ENCODE measurements around the gene RNF224.

The RNF224 gene

DNA sequence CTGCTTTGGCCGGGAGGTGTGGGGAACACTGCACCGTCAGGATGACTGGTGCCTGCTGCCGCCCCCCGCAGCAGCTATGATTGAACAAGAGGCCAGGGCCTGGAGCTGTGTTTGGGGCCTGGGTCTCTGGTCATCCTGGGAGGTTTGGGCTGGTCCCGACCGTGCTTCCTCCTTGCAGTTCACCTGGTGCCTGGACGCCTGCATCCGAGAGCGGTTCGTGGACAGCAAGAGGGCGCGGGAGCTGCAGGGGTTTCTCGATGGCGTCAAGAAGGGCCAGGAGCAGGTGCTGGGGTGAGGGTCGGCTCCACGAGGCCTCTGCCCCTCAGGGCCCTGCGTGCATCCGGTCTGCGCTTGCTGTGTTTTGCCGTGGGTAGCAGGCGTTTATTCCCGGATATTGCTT lies 36.8 kb downstream of the RNF224 start:
- H3K4me3 ChIP-seq (ENCODE audit: low read length): no peak overlapping the region
- DNase-seq (ENCODE audit: low read depth, low spot score): no peak

DNA sequence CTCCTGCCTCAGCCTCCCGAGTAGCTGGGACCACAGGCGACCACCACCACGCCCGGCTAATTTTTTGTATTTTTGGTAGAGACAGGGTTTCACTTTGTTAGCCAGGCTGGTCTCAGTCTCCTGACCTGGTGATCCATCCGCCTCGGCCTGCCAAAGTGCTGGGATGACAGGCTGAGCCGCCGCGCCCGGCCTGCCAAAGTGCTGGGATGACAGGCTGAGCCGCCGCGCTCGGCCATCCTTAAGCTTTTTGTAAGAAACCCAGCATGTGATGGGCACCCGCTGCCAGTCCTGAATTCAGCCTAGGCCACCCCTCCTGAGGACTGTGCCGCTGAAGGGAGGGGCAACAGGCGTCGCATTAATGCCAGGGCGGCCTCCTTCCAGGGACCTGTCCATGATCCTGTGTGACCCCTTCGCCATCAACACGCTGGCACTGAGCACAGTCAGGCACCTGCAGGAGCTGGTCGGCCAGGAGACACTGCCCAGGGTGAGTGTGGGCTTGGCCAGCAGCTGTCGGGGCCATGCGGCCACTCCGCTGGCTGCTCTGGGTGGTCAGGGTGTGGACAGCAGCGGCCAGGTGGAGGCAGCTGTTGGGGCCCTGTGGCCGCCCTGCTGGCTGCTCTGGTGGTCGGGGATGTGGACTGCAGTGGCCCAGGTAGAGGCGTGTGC lies 38.3 kb downstream of the RNF224 start:
- no peak for DNase-seq (ENCODE audit: low read depth, low spot score)
- no peak overlapping the region for H3K4me3 ChIP-seq (ENCODE audit: low read length)

DNA sequence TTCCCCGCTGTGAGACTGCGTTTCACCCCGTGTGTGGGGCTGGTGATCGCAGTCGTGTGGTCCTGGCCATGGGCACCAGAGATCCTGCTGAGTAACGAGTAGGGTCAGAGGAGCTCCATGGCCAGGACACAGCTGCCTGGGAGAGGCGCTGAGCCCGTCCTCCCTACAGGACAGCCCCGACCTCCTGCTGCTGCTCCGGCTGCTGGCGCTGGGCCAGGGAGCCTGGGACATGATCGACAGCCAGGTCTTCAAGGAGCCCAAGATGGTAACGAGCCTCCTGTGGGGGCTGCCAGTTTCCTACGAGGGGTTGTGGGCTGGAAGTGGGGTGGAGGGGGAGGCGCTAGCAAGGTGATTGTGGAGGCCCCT lies 38.8 kb downstream of the RNF224 start:
- no peak for DNase-seq (ENCODE audit: low read depth, low spot score)
- H3K4me3 ChIP-seq (ENCODE audit: low read length): no peak overlapping the region

DNA sequence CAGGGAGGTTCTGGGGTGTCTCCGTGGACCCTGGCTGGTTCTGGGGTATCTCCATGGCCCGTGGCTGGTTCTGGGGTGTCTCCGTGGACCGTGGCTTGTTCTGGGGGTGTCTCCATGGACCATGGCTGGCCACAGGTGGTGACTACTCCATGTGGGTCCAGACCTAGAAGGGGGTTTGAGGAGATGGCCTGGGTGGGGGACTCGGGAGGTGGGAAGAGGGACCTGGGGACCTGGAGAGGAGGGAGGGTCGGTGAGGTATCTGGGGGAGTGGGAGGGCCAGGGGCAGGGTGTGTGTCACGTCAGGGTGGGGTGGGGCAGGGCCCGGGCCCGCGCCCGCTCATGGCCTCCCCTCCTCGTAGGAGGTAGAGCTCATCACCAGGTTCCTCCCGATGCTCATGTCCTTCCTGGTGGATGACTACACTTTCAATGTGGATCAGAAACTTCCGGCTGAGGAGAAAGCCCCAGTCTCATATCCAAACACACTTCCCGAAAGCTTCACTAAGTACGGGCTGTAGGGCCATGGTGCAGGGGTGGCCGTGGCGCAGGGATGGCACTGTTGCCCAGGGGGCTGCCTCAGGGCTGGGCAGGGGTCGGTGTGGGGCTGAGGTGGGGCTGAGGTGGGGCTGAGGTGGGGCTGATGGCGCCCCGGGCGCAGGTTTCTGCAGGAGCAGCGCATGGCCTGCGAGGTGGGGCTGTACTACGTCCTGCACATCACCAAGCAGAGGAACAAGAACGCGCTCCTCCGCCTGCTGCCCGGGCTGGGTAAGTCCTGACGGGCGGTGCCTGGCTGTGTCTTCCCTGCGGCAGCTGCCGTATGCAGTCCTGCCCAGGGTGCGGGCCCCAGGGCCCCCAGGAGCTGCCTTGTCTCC lies 39.5 kb downstream of the RNF224 start:
- no peak overlapping the region for H3K4me3 ChIP-seq (ENCODE audit: low read length)
- DNase-seq (ENCODE audit: low read depth, low spot score): no peak

DNA sequence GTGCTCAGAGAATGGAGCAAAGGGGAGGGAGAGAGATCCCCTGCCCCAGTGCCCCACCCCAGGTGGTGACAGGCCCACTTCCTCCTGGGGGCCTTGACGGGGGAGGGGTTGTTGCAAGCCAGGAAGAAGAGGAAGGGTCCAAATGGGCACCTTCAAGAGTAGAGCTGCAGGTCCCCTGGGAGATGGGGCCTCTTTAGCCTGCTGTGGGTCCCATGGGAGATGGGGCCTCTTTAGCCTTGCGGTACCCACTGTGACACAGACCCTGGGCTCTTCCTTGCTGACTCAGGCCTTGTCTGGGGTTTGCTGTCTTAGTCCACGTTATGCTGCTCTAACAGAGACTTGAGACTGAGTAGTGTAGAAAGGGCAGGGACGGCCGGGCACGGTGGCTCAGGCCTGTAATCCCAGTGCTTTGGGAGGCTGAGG lies 40.6 kb downstream of the RNF224 start:
- DNase-seq (ENCODE audit: low read depth, low spot score): no peak
- H3K4me3 ChIP-seq (ENCODE audit: low read length): no peak overlapping the region

DNA sequence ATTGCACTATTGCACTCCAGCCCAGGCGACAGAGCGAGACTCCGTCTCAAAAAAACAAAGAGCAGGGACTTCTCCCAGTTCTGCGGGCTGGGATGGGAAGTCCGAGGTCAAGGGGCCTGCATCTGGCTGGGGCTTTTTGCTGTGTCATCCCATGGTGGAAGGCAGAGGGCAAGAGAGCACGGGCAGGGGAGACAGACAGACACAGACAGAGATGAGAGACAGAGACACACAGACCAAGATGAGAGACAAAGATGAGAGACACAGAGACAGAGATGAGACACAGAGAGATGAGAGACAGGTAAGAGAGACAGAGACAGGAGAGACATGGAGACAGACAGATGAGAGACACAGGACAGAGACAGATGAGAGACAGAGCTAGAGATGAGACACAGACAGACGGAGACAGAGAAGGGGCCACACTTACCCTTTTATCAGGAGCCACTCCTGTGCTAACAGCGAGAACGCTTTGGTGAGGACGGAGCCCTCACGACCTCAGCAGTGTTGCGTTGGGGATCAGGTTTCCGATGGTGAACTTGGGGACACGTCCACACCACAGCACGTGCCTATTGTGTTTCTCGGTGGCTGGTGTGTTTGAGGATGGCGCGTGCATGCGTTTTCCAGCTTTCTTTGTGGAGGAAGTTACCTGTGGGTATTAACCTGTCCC lies 41.4 kb downstream of the RNF224 start:
- no peak overlapping the region for H3K4me3 ChIP-seq (ENCODE audit: low read length)
- DNase-seq (ENCODE audit: low read depth, low spot score): no peak

DNA sequence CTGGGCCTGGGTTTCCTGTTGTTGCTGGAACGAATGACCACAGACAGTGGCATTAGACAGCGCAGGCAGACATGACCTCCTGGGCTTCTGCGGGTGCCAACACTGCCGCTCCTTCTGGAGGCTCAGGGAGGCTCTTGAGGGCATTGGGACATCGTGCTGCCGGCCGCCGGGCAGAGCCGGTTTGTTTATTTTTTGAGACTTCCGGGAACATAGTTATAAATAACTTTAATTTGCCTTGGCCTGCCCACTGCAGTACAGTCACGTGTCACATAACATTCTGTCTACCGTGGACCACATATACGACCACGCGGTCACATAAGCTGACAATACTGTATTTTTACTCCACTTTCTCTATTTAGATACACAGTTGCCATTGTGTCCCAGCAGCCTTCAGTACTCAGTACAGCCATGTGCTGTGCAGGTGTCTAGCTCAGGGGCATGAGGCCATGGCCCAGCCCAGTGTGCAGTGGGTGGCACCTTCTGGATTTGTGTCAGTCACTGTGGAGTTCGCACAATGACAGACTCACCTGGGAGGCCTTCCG lies 42.0 kb downstream of the RNF224 start:
- H3K4me3 ChIP-seq (ENCODE audit: low read length): no peak overlapping the region
- no peak for DNase-seq (ENCODE audit: low read depth, low spot score)

DNA sequence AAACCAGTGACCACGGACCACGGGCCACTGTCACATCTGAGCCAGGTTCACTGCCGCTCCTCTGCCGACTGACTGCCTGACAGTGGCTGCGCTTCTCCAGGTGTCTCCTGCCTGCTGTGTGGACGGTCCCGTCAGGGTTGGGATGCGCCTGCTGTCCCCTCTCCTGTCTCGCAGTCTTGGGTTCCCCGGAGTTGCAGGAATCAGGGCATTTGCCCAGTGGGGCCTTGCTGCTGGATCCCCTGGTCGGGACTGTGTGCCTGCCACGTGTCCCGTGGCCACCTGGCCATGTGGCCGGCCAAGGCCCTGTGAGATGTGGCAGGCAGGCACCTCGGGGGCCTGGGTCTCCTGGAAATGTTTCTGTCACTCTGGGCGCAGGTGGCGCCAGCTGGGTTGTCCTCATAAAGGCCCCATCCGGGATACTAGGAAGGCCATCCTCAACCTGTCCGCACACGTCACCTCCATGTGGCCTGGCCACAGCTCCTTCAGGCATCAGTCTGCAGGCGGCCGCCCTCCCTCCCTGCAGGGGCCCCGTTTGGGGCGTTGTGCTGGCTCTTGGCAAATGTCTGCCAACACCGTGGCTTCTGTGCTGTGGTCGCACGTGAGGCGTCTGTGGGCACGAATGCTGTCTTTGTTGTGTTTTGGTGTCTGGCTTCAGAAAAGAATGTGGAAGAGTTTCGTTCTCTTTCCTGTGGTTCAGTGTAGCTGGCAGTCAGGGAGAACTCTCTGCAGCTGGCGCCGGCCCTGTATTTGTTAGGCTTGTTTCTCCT lies 43.8 kb downstream of the RNF224 start:
- peak; percentile 93 for DNase-seq (ENCODE audit: low read depth, low spot score)
- H3K4me3 ChIP-seq (ENCODE audit: low read length): no peak overlapping the region

DNA sequence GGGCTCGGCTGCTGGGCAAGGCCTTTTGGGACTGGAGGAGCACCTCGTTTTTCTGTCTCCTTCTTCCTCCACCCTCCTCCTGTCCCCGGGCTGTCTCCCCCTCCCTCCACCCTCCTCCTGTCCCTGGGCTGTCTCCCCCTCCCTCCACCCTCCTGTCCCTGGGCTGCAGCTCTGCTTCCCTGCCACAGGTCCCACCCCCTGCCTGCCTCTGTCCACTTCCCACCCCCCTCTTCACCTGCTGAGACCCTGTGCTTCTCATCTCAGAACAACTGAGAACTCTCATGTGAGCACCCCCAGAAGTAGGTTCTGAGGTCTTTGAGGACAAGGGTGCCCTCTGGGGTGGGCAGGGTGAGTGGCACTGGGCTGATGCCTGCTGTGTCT lies 44.4 kb downstream of the RNF224 start:
- H3K4me3 ChIP-seq (ENCODE audit: low read length): no peak overlapping the region
- no peak for DNase-seq (ENCODE audit: low read depth, low spot score)

DNA sequence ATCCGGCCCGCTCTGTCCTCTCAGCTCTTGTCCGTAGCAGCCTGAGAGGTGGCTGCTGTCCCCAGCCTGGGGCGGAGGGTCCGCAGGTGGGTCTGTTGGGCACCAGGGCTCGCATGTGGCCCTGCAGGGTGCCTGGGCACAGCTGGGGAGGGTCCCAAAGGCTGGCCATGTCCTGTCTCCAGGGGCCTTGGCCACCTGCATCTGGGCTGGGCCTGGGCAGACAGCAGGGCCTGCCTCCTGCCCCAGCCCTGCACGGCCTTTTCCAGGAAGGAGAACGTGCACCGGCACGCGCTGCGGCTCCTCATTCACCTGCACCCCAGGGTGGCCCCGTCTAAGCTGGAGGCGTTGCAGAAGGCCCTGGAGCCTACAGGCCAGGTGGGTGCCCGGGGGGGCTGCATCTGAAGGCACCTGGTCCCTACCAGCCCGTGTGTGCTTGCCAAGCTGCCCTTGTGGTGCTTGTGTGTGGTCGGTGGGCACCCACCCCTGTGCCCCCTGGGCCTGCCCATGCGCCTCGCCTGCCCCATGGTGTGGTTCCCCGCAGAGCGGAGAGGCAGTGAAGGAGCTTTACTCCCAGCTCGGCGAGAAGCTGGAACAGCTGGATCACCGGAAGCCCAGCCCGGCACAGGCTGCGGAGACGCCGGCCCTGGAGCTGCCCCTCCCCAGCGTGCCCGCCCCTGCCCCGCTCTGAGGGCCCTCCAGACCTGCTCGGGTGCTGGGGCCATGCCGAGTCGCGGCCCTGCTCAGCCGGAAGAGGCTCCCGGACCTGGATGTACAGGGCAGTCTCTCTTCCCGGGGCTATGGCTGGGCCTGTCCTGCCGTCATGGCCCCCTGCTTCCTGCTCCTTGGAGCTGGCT lies 45.2 kb downstream of the RNF224 start:
- H3K4me3 ChIP-seq (ENCODE audit: low read length): no peak overlapping the region
- no peak for DNase-seq (ENCODE audit: low read depth, low spot score)

DNA sequence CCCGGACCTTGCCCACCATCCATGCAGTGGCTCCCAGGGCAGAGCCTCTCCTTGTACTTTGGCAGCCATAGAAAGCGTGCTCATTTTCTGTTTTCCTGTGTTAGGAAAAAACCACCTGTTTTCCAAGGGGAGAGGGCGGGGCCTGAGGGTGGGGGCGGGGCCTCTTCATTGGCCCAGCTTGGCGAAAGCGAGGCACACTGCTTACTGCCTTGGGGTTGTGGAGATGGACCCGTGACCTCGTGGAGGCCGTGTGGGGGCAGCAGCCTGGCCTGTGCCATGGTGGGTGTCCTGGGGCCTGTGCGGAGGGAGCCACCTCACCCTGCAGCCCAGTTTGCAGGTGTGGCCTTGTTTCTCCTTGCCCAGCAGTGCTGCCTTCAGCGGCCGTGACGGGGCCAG lies 45.8 kb downstream of the RNF224 start:
- DNase-seq (ENCODE audit: low read depth, low spot score): no peak
- H3K4me3 ChIP-seq (ENCODE audit: low read length): no peak overlapping the region

DNA sequence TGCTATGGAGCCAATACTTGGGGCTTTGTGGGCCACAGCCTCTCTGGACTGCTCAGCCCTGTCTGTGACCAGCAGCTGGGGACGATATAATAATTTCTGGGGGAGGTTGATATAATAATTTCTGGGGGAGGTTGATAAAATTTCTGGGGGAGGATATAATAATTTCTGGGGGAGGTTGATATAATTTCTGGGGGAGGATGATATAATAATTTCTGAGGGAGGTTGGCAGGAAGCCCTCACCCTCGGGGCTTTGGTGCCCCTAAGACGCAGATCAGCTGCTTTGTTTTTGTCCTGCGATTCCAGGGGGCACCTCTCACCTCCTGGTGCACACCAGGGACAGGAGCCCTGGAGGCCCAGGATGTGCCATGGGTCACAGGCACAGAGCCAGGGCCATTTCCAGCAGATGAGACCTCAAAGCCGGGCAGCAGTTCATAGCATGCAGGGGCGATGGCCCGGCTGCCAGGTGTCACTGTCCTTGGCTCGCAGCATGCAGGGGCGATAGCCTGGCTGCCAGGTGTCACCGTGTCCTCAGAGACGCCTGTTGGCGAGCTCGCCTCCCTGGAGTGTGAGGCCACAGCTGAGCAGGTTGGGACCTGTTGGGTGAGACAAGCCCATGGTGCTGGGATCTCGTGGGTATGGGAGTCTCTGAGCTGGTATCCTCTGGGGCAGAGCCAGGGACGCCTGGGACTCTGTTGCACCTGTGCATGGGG lies 46.5 kb downstream of the RNF224 start:
- no peak for DNase-seq (ENCODE audit: low read depth, low spot score)
- no peak overlapping the region for H3K4me3 ChIP-seq (ENCODE audit: low read length)

DNA sequence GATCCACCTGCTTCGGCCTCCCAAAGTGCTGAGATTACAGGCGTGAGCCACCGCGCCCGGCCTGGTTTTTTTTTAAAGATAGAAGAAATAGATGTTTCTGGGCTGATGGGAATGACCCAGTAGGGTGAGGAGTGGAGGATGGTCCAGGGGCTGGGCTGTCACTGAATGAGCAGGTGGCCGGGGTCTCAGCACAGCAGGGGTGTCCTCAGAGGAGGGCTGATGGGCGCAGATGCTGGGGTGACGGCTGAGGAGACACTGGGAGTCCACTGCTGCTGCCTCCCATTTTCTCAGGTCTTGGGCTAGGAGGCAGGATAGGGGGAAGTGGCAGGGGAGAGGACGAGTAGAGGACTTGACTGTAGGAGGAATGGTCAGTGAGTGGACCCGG lies 47.9 kb downstream of the RNF224 start:
- DNase-seq (ENCODE audit: low read depth, low spot score): no peak
- H3K4me3 ChIP-seq (ENCODE audit: low read length): no peak overlapping the region

DNA sequence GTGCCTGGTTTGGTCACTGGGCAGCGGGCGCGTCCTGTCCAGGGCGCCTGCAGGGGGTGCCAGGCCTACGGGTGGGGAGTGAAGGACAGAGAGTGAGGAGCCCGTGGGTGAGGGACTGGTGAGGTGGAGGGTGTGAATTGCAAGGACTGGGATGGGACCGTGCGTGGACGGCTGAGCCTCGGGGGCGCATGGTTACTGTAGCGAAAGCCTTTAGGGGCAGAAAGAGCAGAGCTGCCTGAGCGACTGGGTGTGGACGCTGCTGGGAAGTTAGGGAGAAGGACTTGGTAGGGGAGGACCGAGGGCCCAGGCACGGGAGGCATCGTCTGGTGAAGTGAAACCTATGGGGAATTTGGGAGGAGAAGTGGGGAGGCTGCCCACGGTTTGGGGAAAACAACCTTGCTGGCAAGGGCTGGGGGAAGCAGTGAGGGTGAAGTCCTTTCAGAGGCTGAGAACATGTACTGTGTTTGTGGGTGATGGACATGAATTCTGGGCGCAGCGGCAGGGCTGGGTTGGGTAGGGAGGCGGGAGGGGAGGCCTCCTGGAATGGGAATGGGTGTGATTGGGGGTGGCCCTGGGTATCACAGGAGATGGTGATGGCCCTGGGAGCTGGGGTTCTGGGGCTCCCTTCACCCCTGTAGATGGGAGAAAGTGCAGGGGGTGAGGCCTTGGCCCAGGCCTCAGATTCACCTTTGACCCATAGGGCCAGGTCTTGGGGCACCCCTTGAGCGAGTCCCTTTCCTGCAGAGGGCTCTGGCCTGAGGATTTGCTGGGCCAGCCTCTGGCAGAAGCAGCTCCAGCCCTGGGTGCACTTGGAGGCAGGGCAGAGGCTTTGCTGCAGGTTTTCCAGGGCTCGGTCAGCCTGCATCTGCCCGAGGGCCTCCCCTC lies 48.5 kb downstream of the RNF224 start:
- DNase-seq (ENCODE audit: low read depth, low spot score): no peak
- H3K4me3 ChIP-seq (ENCODE audit: low read length): no peak overlapping the region

DNA sequence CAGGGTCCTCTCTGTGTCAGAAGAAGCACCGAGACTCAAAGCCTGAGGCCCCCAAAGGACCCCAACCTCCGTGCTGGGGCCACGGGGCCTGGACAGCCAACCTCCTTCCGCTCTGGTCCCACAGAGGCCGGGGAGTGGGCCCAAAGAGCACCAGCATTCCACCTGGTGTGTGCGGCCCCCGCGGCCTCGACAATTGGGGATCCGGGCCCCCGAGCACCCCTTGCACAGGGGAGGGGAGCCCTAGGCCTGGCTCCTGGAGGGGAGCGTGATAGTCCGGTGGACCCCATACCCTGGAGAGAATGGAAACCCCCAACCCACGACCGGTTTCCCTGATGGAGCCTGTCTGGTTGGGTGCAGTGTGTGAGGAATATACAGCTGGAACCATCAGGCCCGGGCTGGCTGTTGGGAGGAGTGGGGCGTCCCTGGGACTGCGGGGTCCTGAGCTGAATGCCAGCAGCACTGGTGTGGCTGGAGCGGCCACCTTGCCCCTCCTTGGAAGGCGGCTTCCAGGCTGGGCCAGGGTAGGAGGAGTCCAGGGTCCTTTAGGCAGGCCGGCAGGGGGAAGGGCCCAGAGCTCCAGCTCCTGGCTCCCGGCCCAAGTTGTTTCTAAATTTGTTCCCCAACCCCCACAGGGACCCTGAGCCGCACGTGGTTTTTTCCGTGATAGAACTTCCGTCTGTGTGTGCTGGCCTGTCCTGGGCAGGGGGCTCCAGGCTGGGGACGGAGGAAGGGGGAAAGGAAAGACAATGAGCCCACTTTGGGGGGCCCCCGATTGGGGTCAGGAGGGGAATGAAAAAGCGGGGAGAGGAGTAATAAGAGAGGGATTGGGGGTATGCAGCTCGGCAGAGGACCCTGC lies 49.4 kb downstream of the RNF224 start:
- no peak for DNase-seq (ENCODE audit: low read depth, low spot score)

DNA sequence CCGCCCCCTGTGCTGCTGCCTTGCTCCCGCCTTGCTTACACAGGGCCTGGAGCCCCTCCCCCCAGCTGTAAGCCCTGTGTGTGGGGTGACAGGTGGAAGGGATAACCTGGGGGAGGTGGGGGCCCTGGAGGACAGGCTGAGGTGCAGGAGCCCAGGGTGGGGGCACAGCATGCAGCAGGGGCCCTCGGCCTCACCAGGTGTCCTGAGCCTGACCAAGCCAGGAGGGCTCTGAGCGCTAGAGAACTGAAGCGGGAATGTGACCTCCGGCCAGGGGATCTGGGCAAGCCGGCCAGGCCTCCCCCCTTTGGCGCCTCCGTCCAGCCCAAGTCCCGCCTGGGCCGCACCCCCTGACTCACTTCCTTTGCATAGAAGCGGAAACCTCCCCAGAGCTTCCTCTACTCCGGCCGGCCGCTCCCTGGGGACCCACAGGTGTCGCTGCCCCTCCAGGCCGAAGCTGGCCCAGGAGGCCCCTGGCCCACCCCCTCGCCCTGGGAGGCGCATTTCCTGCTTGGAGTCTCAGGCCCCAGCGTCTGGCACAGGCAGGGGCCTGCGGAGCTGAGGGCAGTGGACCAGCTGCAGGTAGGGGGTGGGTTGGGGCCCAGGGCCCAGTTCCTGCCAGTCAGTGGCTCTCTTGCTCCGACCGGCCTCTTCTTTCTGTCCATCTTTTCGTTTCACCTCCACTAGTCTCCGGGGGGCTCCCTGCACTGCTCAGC lies 50.2 kb downstream of the RNF224 start, which contains the start of gene TOR4A:
Gene TOR4A, plus strand, starts transcription at position 398 of the 713 bp plus-strand sequence. CDS start 964 bp downstream, outside the sequence.
- DNase-seq (ENCODE audit: low read depth, low spot score): no peak
- H3K4me3 ChIP-seq (ENCODE audit: low read length): no peak within 1 kb of the TSS

More for the DNA sequence above, 49.4 kb downstream of the RNF224 start:
- H3K4me3 ChIP-seq (ENCODE audit: low read length): no peak overlapping the region
